Endothelial cell (in vitro differentiated cells): ENCODE measurements around the gene FRMD8. TPM values are rescaled to one million over a fixed set of nuclear protein-coding genes. Genes with fewer than 3 reads are reported as not detected.

ENCODE experiments used
- DNase-seq: peaks from one replicate; pipeline ENCODE4 v3.0.0; 2021; ENCODE audit warnings: low spot score
- H3K27ac Mint-ChIP-seq: one replicate; pipeline ENCODE4 v1.8.0; 2021; ENCODE audit warnings: mixed read lengths, inconsistent platforms; ENCODE audit not compliant: unreplicated experiment
- H3K27me3 Mint-ChIP-seq: one replicate; pipeline ENCODE4 v1.8.0; 2021; ENCODE audit warnings: mild to moderate bottlenecking, moderate library complexity, mixed read lengths, inconsistent platforms; ENCODE audit not compliant: unreplicated experiment
- H3K36me3 Mint-ChIP-seq: one replicate; pipeline ENCODE4 v1.8.0; 2021; ENCODE audit warnings: mild to moderate bottlenecking, low read depth, mixed read lengths, inconsistent platforms; ENCODE audit not compliant: unreplicated experiment
- H3K4me1 Mint-ChIP-seq: one replicate; pipeline ENCODE4 v1.8.0; 2021; ENCODE audit warnings: mild to moderate bottlenecking, mixed read lengths, inconsistent platforms; ENCODE audit not compliant: unreplicated experiment
- H3K4me3 Mint-ChIP-seq: one replicate; pipeline ENCODE4 v1.8.0; 2021; ENCODE audit warnings: mild to moderate bottlenecking, mixed read lengths, inconsistent platforms; ENCODE audit not compliant: unreplicated experiment
- H3K9me3 Mint-ChIP-seq: one replicate; pipeline ENCODE4 v1.8.0; 2021; ENCODE audit warnings: mixed read lengths, inconsistent platforms; ENCODE audit not compliant: unreplicated experiment
- CTCF ChIP-seq: fragments of 200-600 bp; sonication (generic); IDR thresholded peaks from one replicate; pipeline ENCODE4 v1.5.0; 2021; ENCODE audit warnings: antibody characterized with exemption; ENCODE audit not compliant: unreplicated experiment
- total RNA-seq: library from RNA; stranded (reverse); fragmentation: NEBNext Ultra II Directional; extraction: Animal tissue kit (Norgen Biotek cat#: 25700); gene quantifications from one replicate; pipeline ENCODE4 v1.2.1, GENCODE V29; 2021; ENCODE audit not compliant: unreplicated experiment

Gene FRMD8
- total RNA-seq, 1 donor from 2014 or later: 76.0 TPM

GRCh38 chr11:65435411-65435931, 49.0 kb downstream of the FRMD8 start:
- TF ChIP-seq CTCF: no peak

GRCh38 chr11:65435981-65436411, 49.6 kb downstream of the FRMD8 start:
- Mint-ChIP-seq H3K9me3 (no peaks in the 10 kb centered on the region), H3K4me1 (no peaks in the 10 kb centered on the region), H3K27me3 (peaks cover 1% of the 10 kb centered on the region), H3K27ac (no peak overlapping the region), H3K36me3 (peaks cover 24% of the 10 kb centered on the region), H3K4me3 (no peak overlapping the region)
- no peak for TF ChIP-seq CTCF
- no peak for DNase-seq

More at GRCh38 chr11:65435411-65435931, 49.0 kb downstream of the FRMD8 start:
- H3K4me1 Mint-ChIP-seq: no peaks in the 10 kb centered on the region
- no peaks in the 10 kb centered on the region for H3K9me3 Mint-ChIP-seq
- H3K36me3 Mint-ChIP-seq: peaks cover 20% of the 10 kb centered on the region
- DNase-seq: no peak
- no peak overlapping the region for H3K27ac Mint-ChIP-seq
- no peak overlapping the region for H3K4me3 Mint-ChIP-seq
- peaks cover 1% of the 10 kb centered on the region for H3K27me3 Mint-ChIP-seq

- peaks cover 1% of the 10 kb centered on the region for H3K27me3 Mint-ChIP-seq
- H3K36me3 Mint-ChIP-seq: peaks cover 25% of the 10 kb centered on the region
- no peaks in the 10 kb centered on the region for H3K9me3 Mint-ChIP-seq
- no peak for TF ChIP-seq CTCF
- H3K27ac Mint-ChIP-seq: no peak overlapping the region
- no peaks in the 10 kb centered on the region for H3K4me1 Mint-ChIP-seq
- no peak for DNase-seq
- no peak overlapping the region for H3K4me3 Mint-ChIP-seq
Observed at GRCh38 chr11:65436412-65437032, 50.1 kb downstream of the FRMD8 start.

GRCh38 chr11:65437436-65438227, 51.2 kb downstream of the FRMD8 start:
- TF ChIP-seq CTCF: no peak
- Mint-ChIP-seq H3K4me3 (no peak overlapping the region), H3K27ac (no peak overlapping the region), H3K27me3 (peaks cover 1% of the 10 kb centered on the region), H3K9me3 (no peaks in the 10 kb centered on the region), H3K4me1 (peaks cover 2% of the 10 kb centered on the region), H3K36me3 (peaks cover 25% of the 10 kb centered on the region)
- DNase-seq: no peak
